K562 (cell line): ENCODE data around the gene SYNCRIP. TPM values are rescaled to one million over a fixed set of nuclear protein-coding genes. Genes with fewer than 3 reads are reported as not detected.
A peak's percentile ranks its signal among the peaks of the same experiment; 100 is the strongest.

ENCODE experiments used
- C11orf30 ChIP-seq: fragments of 450-650 bp; IDR thresholded peaks from 2 replicates; pipeline ENCODE4 v1.6.1; 2016; ENCODE audit warnings: low read depth, mild to moderate bottlenecking
- HDAC2 ChIP-seq: fragments of 450-650 bp; IDR thresholded peaks from 2 replicates; pipeline ENCODE4 v1.6.1; 2016; ENCODE audit warnings: mild to moderate bottlenecking
- HNRNPK ChIP-seq: fragments of 200-400 bp; formaldehyde crosslinking; IDR thresholded peaks from one replicate; pipeline ENCODE4 v1.6.1; 2018; ENCODE audit warnings: mild to moderate bottlenecking, low read depth, low read length; ENCODE audit not compliant: poor library complexity, severe bottlenecking
- ID3 ChIP-seq, 2 experiments: fragments of 250-450 bp in 1 of 2; fragments of 450-650 bp in 1 of 2; sonication (Bioruptor Pico) in 1 of 2; IDR thresholded peaks; 2 replicates each; pipeline versions ENCODE4 v1.6.1 to v1.8.0; 2016 to 2021; ENCODE audit warnings: mild to moderate bottlenecking in 2 of 2, moderate library complexity in 2 of 2, missing compliant biosample characterization in 1 of 2, missing genetic modification characterization in 1 of 2
- KLF10 ChIP-seq: fragments of 250-450 bp; sonication (Bioruptor Pico); IDR thresholded peaks from 2 replicates; pipeline ENCODE4 v1.6.1; 2021; ENCODE audit warnings: matching md5 sums
- NCOA4 ChIP-seq: fragments of 450-650 bp; IDR thresholded peaks from 2 replicates; pipeline ENCODE4 v1.6.1; 2018; ENCODE audit warnings: mild to moderate bottlenecking; ENCODE audit not compliant: partially characterized antibody
- NFE2 ChIP-seq: IDR thresholded peaks from 2 replicates; pipeline ENCODE4 v1.6.1; 2014; ENCODE audit warnings: antibody characterized with exemption, low read depth
- NFYB ChIP-seq: IDR thresholded peaks from 2 replicates; pipeline ENCODE4 v1.6.1; 2011; ENCODE audit warnings: mild to moderate bottlenecking, moderate library complexity; ENCODE audit not compliant: insufficient read length; ENCODE audit errors: extremely low read depth
- PHB ChIP-seq: fragments of 250-450 bp; sonication (Bioruptor Pico); IDR thresholded peaks from 2 replicates; pipeline ENCODE4 v1.5.0; 2021
- PHF20 ChIP-seq: fragments of 450-650 bp; IDR thresholded peaks from 2 replicates; pipeline ENCODE4 v1.6.1; 2018; ENCODE audit not compliant: partially characterized antibody
- PML ChIP-seq: IDR thresholded peaks from 2 replicates; pipeline ENCODE4 v1.6.1; 2012; ENCODE audit warnings: low read length, inconsistent platforms
- PPARD ChIP-seq: fragments of 250-450 bp; sonication (Bioruptor Pico); IDR thresholded peaks from 2 replicates; pipeline ENCODE4 v1.8.0; 2022; ENCODE audit warnings: inconsistent platforms, mild to moderate bottlenecking, moderate library complexity
- PTTG1 ChIP-seq: fragments of 450-650 bp; IDR thresholded peaks from 2 replicates; pipeline ENCODE4 v1.6.1; 2016; ENCODE audit warnings: low read depth, mild to moderate bottlenecking, missing genetic modification characterization, missing compliant biosample characterization
- RBM39 ChIP-seq: fragments of 200-400 bp; formaldehyde crosslinking; optimal IDR thresholded peaks from 2 replicates; pipeline ENCODE3; 2018; ENCODE audit warnings: low read depth, low read length
- SRF ChIP-seq, 2 experiments: fragments of 250-450, 450-650 bp in 1 of 2; sonication (Bioruptor Pico) in 1 of 2; sonication (generic) in 1 of 2; formaldehyde crosslinking; IDR thresholded peaks; 2 replicates each; pipeline versions ENCODE4 v1.5.0 to v1.5.1; 2020 to 2022; ENCODE audit warnings: mild to moderate bottlenecking in 1 of 2, missing genetic modification reagents in 1 of 2
- SRSF9 ChIP-seq: fragments of 200-400 bp; formaldehyde crosslinking; IDR thresholded peaks from 2 replicates; pipeline ENCODE4 v1.6.1; 2017; ENCODE audit warnings: low read depth, low read length, borderline replicate concordance
- STAT5B ChIP-seq: fragments of 250-450 bp; sonication (Bioruptor Pico); IDR thresholded peaks from 2 replicates; pipeline ENCODE4 v1.8.0; 2021; ENCODE audit warnings: mild to moderate bottlenecking, inconsistent platforms
- TRIM28 ChIP-seq: fragments of 450-650 bp; IDR thresholded peaks from 2 replicates; pipeline ENCODE4 v1.6.1; 2017
- ZBTB5 ChIP-seq: fragments of 450-650 bp; IDR thresholded peaks from 2 replicates; pipeline ENCODE4 v1.6.1; 2017; ENCODE audit warnings: antibody characterized with exemption
- ZC3H4 ChIP-seq: sonication (generic); formaldehyde crosslinking; IDR thresholded peaks from 2 replicates; pipeline ENCODE4 v1.9.0; 2021; ENCODE audit warnings: missing genetic modification reagents, borderline replicate concordance
- ZNF143 ChIP-seq: sonication (generic); formaldehyde crosslinking; IDR thresholded peaks from 2 replicates; pipeline ENCODE4 v1.9.0; 2022; ENCODE audit warnings: mild to moderate bottlenecking, missing genetic modification reagents
- ZNF431 ChIP-seq: sonication (generic); formaldehyde crosslinking; IDR thresholded peaks from 2 replicates; pipeline ENCODE4 v1.8.0; 2022; ENCODE audit warnings: mild to moderate bottlenecking, missing genetic modification reagents
- ZNF507 ChIP-seq: conservative IDR thresholded peaks from 2 replicates; pipeline ENCODE4 v1.6.1; 2017; ENCODE audit warnings: missing genetic modification characterization, missing compliant biosample characterization
- ZNF668 ChIP-seq: fragments of 250-450 bp; sonication (Bioruptor Pico); IDR thresholded peaks from 2 replicates; pipeline ENCODE4 v1.8.0; 2022; ENCODE audit warnings: mild to moderate bottlenecking, inconsistent platforms
- ZNF696 ChIP-seq: fragments of 250-450 bp; sonication (Bioruptor Pico); conservative IDR thresholded peaks from 2 replicates; pipeline ENCODE4 v1.4.0; 2020; ENCODE audit warnings: mild to moderate bottlenecking, moderate library complexity
- polyA plus RNA-seq, 8 experiments: library from polyadenylated mRNA; depleted of rRNA in 4 of 8; stranded (reverse) in 5 of 8; unstranded in 3 of 8; fragments of >200 nt; fragmentation: Nextera tagmentation in 2 of 8; fragmentation: Illumina TruSeq in 1 of 8; extraction: Ambion mirVana in 2 of 8; extraction: Trizol in 1 of 8; gene quantifications; 2 replicates each; pipeline versions ENCODE4 v1.2.1 to v1.2.3, GENCODE V29; 2011 to 2014; ENCODE audit warnings: inconsistent platforms in 1 of 8, missing spikeins in 1 of 8
- total RNA-seq, 7 experiments: library from RNA; depleted of rRNA in 6 of 7; stranded (reverse); fragments of >200 nt in 6 of 7; fragmentation: Illumina TruSeq in 2 of 7; extraction: Trizol in 2 of 7; gene quantifications; 2 replicates each; pipeline versions ENCODE4 v1.2.1 to v1.2.3, GENCODE V29; 2011 to 2021; ENCODE audit warnings: low replicate concordance in 1 of 7
- TF ChIP-seq, protein P1 (sequence below): sonication (generic); IDR thresholded peaks from 2 replicates; pipeline ENCODE4 v1.6.1; 2016
- TF ChIP-seq, protein P2 (sequence below): fragments of 450-650 bp; formaldehyde crosslinking; IDR thresholded peaks from 2 replicates; pipeline ENCODE4 v1.4.0; 2022; ENCODE audit warnings: mild to moderate bottlenecking, moderate library complexity

Gene SYNCRIP
- total and polyA plus RNA-seq, 9 of the 15 experiments (the other 6 are each of a cell fraction or from before 2014, with no cell fraction given) = 46.5 to 295 (median 140) TPM

DNA sequence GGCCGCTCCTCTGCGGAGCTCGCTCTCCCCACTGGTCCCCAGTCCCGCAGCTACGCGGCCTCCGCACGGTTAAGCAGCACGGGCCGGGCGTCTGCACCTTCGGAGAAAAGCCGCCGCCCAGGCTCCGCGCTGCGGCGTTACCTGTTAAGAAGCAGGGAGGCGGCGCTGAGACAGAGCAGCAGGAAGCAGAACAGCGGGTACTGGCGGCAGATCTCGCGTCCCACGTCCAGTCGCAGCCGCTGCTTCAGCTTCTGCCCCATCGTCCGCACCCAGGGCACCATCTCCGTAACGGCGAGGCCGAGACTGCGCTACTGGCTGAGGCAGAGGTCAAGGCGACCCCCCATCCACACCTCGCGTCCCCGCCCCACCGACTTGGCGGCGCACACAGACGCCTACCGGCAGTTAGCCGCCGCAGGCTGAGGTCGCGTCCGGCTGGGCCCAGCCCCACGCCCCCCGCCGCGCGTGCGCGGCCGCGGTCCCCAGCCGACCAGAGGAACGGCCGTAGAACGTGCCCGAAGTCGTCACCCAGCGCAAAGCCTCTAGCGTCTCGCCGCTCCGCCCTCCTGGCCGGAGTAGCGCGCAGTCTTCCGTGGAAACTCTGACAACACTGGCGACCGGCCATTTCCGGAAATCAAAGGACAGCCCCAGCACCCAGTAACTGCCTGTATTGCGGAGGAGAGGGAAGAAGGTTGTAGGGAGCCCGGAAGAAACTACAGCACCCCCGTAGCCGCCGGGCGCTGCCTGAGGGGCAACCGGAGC lies 49.1 kb downstream of the SYNCRIP start, which contains the start of gene SNX14 (continued):
- TF ChIP-seq NCOA4 (no peak), ID3 (CRISPR knock-in tag; IDR thresholded peaks at IDR 0.05) (no peak), ID3 (tag; IDR thresholded peaks at IDR 0.05) (no peak), HDAC2 (no peak; the same call in 1 of the 2 replicates), ZC3H4 (CRISPR knock-in tag) (no peak), PHB (CRISPR knock-in tag) (no peak), ZNF143 (CRISPR knock-in tag) (peak; percentile 81; the same call in 1 of the 2 replicates), SRF (CRISPR knock-in tag; IDR thresholded peaks at IDR 0.05) (no peak), NFE2 (no peak), PHF20 (peak; percentile 38), STAT5B (CRISPR knock-in tag) (no peak), RBM39 (no peak), PML (peak; percentile 65; the same call in 1 of the 2 replicates), ZBTB5 (no peak), KLF10 (CRISPR knock-in tag) (no peak), ZNF431 (CRISPR knock-in tag) (peak; percentile 88), NFYB (no peak), HNRNPK (no peak), ZNF696 (no peak), ZNF507 (tag) (no peak), TRIM28 (peak; percentile 41; the same call in 1 of the 2 replicates), C11orf30 (no peak), PPARD (CRISPR knock-in tag) (no peak), PTTG1 (tag) (no peak), ZNF668 (CRISPR knock-in tag) (no peak), SRSF9 (no peak)
- TF ChIP-seq, protein P1, sequence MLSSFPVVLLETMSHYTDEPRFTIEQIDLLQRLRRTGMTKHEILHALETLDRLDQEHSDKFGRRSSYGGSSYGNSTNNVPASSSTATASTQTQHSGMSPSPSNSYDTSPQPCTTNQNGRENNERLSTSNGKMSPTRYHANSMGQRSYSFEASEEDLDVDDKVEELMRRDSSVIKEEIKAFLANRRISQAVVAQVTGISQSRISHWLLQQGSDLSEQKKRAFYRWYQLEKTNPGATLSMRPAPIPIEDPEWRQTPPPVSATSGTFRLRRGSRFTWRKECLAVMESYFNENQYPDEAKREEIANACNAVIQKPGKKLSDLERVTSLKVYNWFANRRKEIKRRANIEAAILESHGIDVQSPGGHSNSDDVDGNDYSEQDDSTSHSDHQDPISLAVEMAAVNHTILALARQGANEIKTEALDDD = no peak
- TF ChIP-seq, protein P2, sequence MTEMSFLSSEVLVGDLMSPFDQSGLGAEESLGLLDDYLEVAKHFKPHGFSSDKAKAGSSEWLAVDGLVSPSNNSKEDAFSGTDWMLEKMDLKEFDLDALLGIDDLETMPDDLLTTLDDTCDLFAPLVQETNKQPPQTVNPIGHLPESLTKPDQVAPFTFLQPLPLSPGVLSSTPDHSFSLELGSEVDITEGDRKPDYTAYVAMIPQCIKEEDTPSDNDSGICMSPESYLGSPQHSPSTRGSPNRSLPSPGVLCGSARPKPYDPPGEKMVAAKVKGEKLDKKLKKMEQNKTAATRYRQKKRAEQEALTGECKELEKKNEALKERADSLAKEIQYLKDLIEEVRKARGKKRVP = no peak
